GM12891 (cell line): ENCODE results near the gene RNPEP.
A peak's percentile ranks its signal among the peaks of the same experiment; 100 is the strongest.

Experiments
- POLR2A ChIP-seq: IDR thresholded peaks from 2 replicates; pipeline ENCODE4 v1.6.1; 2011; ENCODE audit warnings: low read depth, low read length, control low read depth
- POLR2AphosphoS5 ChIP-seq: IDR thresholded peaks from 2 replicates; pipeline ENCODE4 v1.6.1; 2011; ENCODE audit warnings: low read depth, low read length, control low read depth
- POU2F2 ChIP-seq: IDR thresholded peaks from 2 replicates; pipeline ENCODE4 v1.6.1; 2011; ENCODE audit warnings: low read depth, mild to moderate bottlenecking, control low read depth, low read length, moderate library complexity
- SPI1 ChIP-seq: IDR thresholded peaks from 2 replicates; pipeline ENCODE4 v1.6.1; 2011; ENCODE audit warnings: low read depth, low read length, control low read depth
- TAF1 ChIP-seq: IDR thresholded peaks from 2 replicates; pipeline ENCODE4 v1.6.1; 2011; ENCODE audit warnings: low read depth, low read length, control low read depth

GRCh38 chr1:201955729-201956143 is 26.7 kb upstream of the RNPEP start:
- TF ChIP-seq POLR2A (no peak), TAF1 (no peak), POLR2AphosphoS5 (no peak), POU2F2 (no peak), SPI1 (peak; percentile 19; the same call in 1 of the 2 replicates)
